Hepatocyte (in vitro differentiated cells): ENCODE results near the gene FMN1. TPM values are rescaled to one million over a fixed set of nuclear protein-coding genes. Genes with fewer than 3 reads are reported as not detected.

Experiments used
- DNase-seq: peaks from one replicate; pipeline ENCODE4 v3.0.0-alpha.2; 2016; ENCODE audit warnings: low spot score
- H2AFZ ChIP-seq: fragments of 200-600 bp; sonication (generic); 2 replicates; pipeline ENCODE4 v1.6.0; 2016; ENCODE audit warnings: antibody characterized with exemption, mild to moderate bottlenecking
- H3K27ac ChIP-seq: fragments of 200-600 bp; sonication (generic); 2 replicates; pipeline ENCODE4 v1.5.1; 2016; ENCODE audit warnings: mild to moderate bottlenecking
- H3K27me3 ChIP-seq: fragments of 200-600 bp; sonication (generic); 2 replicates; pipeline ENCODE4 v1.6.1; 2016
- H3K36me3 ChIP-seq: fragments of 200-600 bp; sonication (generic); replicated peaks from 2 replicates; pipeline ENCODE4 v1.5.1; 2016; ENCODE audit warnings: low read depth; ENCODE audit not compliant: insufficient read depth
- H3K4me1 ChIP-seq: fragments of 200-600 bp; sonication (generic); 2 replicates; pipeline ENCODE4 v1.5.1; 2016; ENCODE audit warnings: mild to moderate bottlenecking, moderate library complexity; ENCODE audit not compliant: insufficient read depth
- H3K4me2 ChIP-seq: fragments of 200-600 bp; sonication (generic); 2 replicates; pipeline ENCODE4 v1.6.0; 2016
- H3K4me3 ChIP-seq: fragments of 200-600 bp; sonication (generic); 2 replicates; pipeline ENCODE4 v1.5.1; 2016; ENCODE audit warnings: mild to moderate bottlenecking
- H3K79me2 ChIP-seq: fragments of 200-600 bp; sonication (generic); 2 replicates; pipeline ENCODE4 v1.6.0; 2017; ENCODE audit warnings: mild to moderate bottlenecking
- H3K9me2 ChIP-seq: fragments of 200-600 bp; sonication (generic); replicated peaks from 2 replicates; pipeline ENCODE4 v1.6.0; 2017; ENCODE audit warnings: mild to moderate bottlenecking; ENCODE audit not compliant: insufficient read depth
- H3K9me3 ChIP-seq: fragments of 200-600 bp; sonication (generic); 2 replicates; pipeline ENCODE4 v1.5.1; 2016; ENCODE audit warnings: low read depth, mild to moderate bottlenecking
- H4K20me1 ChIP-seq: fragments of 200-600 bp; sonication (generic); 2 replicates; pipeline ENCODE4 v1.6.0; 2016; ENCODE audit warnings: mild to moderate bottlenecking; ENCODE audit not compliant: insufficient read depth, poor library complexity, severe bottlenecking
- EZH2 ChIP-seq: fragments of 200-600 bp; sonication (generic); IDR thresholded peaks from 2 replicates; pipeline ENCODE4 v1.6.1; 2016; ENCODE audit warnings: antibody characterized with exemption, mild to moderate bottlenecking, borderline replicate concordance
- EZH2phosphoT487 ChIP-seq: fragments of 200-600 bp; sonication (generic); IDR thresholded peaks from one replicate; pipeline ENCODE4 v1.6.1; 2018; ENCODE audit warnings: antibody characterized with exemption, mild to moderate bottlenecking, low read depth, moderate library complexity; ENCODE audit not compliant: unreplicated experiment, severe bottlenecking
- WGBS: methylation state at CpG from one replicate; pipeline ENCODE4 v1.1.6; 2016; ENCODE audit warnings: low lambda C conversion rate; ENCODE audit errors: missing lambda C conversion rate; 5-methylcytosine and 5-hydroxymethylcytosine counted together
- polyA plus RNA-seq: library from polyadenylated mRNA; unstranded; fragments of >200 nt; fragmentation: Nextera tagmentation; extraction: Ambion mirVana; gene quantifications from 2 replicates; pipeline ENCODE4 v1.2.1, GENCODE V29; 2016
- total RNA-seq: library from RNA; depleted of rRNA; stranded (reverse); fragments of >200 nt; gene quantifications from 2 replicates; pipeline ENCODE4 v1.2.3, GENCODE V29; 2014
- TF ChIP-seq, protein P1 (sequence below): fragments of 200-600 bp; sonication (generic); IDR thresholded peaks from 2 replicates; pipeline ENCODE4 v1.5.1; 2016; ENCODE audit warnings: antibody characterized with exemption, mild to moderate bottlenecking; ENCODE audit not compliant: poor library complexity

FMN1 gene
- total and polyA plus RNA-seq, 2 experiments from 2014 or later = 0.07 to 0.70 TPM

- no peaks in the 10 kb centered on the region for H3K79me2 ChIP-seq
- TF ChIP-seq, protein P1, sequence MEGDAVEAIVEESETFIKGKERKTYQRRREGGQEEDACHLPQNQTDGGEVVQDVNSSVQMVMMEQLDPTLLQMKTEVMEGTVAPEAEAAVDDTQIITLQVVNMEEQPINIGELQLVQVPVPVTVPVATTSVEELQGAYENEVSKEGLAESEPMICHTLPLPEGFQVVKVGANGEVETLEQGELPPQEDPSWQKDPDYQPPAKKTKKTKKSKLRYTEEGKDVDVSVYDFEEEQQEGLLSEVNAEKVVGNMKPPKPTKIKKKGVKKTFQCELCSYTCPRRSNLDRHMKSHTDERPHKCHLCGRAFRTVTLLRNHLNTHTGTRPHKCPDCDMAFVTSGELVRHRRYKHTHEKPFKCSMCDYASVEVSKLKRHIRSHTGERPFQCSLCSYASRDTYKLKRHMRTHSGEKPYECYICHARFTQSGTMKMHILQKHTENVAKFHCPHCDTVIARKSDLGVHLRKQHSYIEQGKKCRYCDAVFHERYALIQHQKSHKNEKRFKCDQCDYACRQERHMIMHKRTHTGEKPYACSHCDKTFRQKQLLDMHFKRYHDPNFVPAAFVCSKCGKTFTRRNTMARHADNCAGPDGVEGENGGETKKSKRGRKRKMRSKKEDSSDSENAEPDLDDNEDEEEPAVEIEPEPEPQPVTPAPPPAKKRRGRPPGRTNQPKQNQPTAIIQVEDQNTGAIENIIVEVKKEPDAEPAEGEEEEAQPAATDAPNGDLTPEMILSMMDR = no peak
- no peak overlapping the region for H2AFZ ChIP-seq
- H3K27ac ChIP-seq = no peak overlapping the region
- H3K9me2 ChIP-seq = no peaks in the 10 kb centered on the region
- no peaks in the 10 kb centered on the region for H3K9me3 ChIP-seq
- H3K4me3 ChIP-seq = no peak overlapping the region
- no peaks in the 10 kb centered on the region for H3K36me3 ChIP-seq
- H3K4me1 ChIP-seq = no peaks in the 10 kb centered on the region
- no peaks in the 10 kb centered on the region for H3K27me3 ChIP-seq
- DNase-seq = no peak
- no peaks in the 10 kb centered on the region for H4K20me1 ChIP-seq
- 70% methylated on average over 3 of the region's 3 CpGs for WGBS
- H3K4me2 ChIP-seq = no peak overlapping the region
These were observed 397.7 kb downstream of the FMN1 start for GRCh38 chr15:32796856-32797255.

GRCh38 chr15:32794973-32795372 is 399.5 kb downstream of the FMN1 start:
- Histone ChIP-seq H3K9me2 (no peaks in the 10 kb centered on the region), H3K27ac (no peak overlapping the region), H4K20me1 (no peaks in the 10 kb centered on the region), H3K27me3 (no peaks in the 10 kb centered on the region), H3K4me1 (no peaks in the 10 kb centered on the region), H3K9me3 (no peaks in the 10 kb centered on the region), H3K79me2 (no peaks in the 10 kb centered on the region), H3K4me3 (no peak overlapping the region), H2AFZ (no peak overlapping the region), H3K36me3 (no peaks in the 10 kb centered on the region), H3K4me2 (no peak overlapping the region)
- WGBS = 56% methylated on average over 3 of the region's 3 CpGs
- no peak for DNase-seq
- TF ChIP-seq, protein P1 = no peak
- TF ChIP-seq EZH2 (no peak), EZH2phosphoT487 (no peak)

- no peak overlapping the region for H3K4me2 ChIP-seq
- no peak overlapping the region for H3K27ac ChIP-seq
- H4K20me1 ChIP-seq = no peaks in the 10 kb centered on the region
- WGBS = 74% methylated on average over 2 of the region's 2 CpGs
- no peaks in the 10 kb centered on the region for H3K27me3 ChIP-seq
- H3K9me2 ChIP-seq = no peaks in the 10 kb centered on the region
- DNase-seq = no peak
- H2AFZ ChIP-seq = no peak overlapping the region
- H3K9me3 ChIP-seq = no peaks in the 10 kb centered on the region
- TF ChIP-seq, protein P1 = no peak
- TF ChIP-seq EZH2phosphoT487 (no peak), EZH2 (no peak)
- H3K36me3 ChIP-seq = no peaks in the 10 kb centered on the region
- no peaks in the 10 kb centered on the region for H3K79me2 ChIP-seq
- H3K4me1 ChIP-seq = no peaks in the 10 kb centered on the region
- no peak overlapping the region for H3K4me3 ChIP-seq
These were observed 402.1 kb downstream of the FMN1 start for GRCh38 chr15:32792436-32792835.
